Parathyroid adenoma (tissue), 2 donors: ENCODE measurements around the gene CUX1.

ENCODE experiments used
- H2AFZ ChIP-seq: fragments of 300-600 bp; sonication (generic); one replicate; pipeline ENCODE4 v1.7.0; 2017; ENCODE audit warnings: antibody characterized with exemption, mild to moderate bottlenecking
- H3K27ac ChIP-seq: fragments of 300-600 bp; sonication (generic); one replicate; pipeline ENCODE4 v1.7.0; 2017
- H3K27me3 ChIP-seq: fragments of 300-600 bp; sonication (generic); one replicate; pipeline ENCODE4 v1.7.0; 2017; ENCODE audit warnings: low read length; ENCODE audit not compliant: control insufficient read depth, insufficient read depth
- H3K36me3 ChIP-seq: fragments of 300-600 bp; sonication (generic); one replicate; pipeline ENCODE4 v1.7.0; 2017; ENCODE audit warnings: low read length; ENCODE audit not compliant: control insufficient read depth, insufficient read depth
- H3K4me1 ChIP-seq: fragments of 300-600 bp; sonication (generic); one replicate; pipeline ENCODE4 v1.7.0; 2017; ENCODE audit warnings: control low read depth
- H3K4me2 ChIP-seq: fragments of 300-600 bp; sonication (generic); one replicate; pipeline ENCODE4 v1.7.0; 2017; ENCODE audit warnings: low read length
- H3K4me3 ChIP-seq: fragments of 300-600 bp; sonication (generic); one replicate; pipeline ENCODE4 v1.7.0; 2017; ENCODE audit warnings: low read depth, low read length
- H3K79me2 ChIP-seq: fragments of 300-600 bp; sonication (generic); one replicate; pipeline ENCODE4 v1.7.0; 2017; ENCODE audit warnings: control low read depth
- H3K9ac ChIP-seq: fragments of 300-600 bp; sonication (generic); one replicate; pipeline ENCODE4 v1.7.0; 2017; ENCODE audit warnings: mild to moderate bottlenecking
- H3K9me3 ChIP-seq: fragments of 300-600 bp; sonication (generic); one replicate; pipeline ENCODE4 v1.7.0; 2017; ENCODE audit warnings: low read length; ENCODE audit not compliant: control insufficient read depth
- CTCF ChIP-seq: fragments of 300-600 bp; sonication (generic); IDR thresholded peaks from one replicate; pipeline ENCODE4 v1.7.0; 2017; ENCODE audit warnings: antibody characterized with exemption, mild to moderate bottlenecking
- donor health status: primary hyperparathyroidism.

Gene CUX1

GRCh38 chr7:102120666-102121195 lies 303.3 kb downstream of the CUX1 start:
- Histone ChIP-seq H3K4me1 (no peaks in the 10 kb centered on the region), H3K4me2 (no peak overlapping the region), H3K4me3 (no peak overlapping the region), H3K9me3 (no peaks in the 10 kb centered on the region), H3K79me2 (no peaks in the 10 kb centered on the region), H3K9ac (no peak overlapping the region), H3K27ac (no peak overlapping the region), H3K27me3 (no peaks in the 10 kb centered on the region), H3K36me3 (no peaks in the 10 kb centered on the region), H2AFZ (no peak overlapping the region)
- no peak for TF ChIP-seq CTCF

- Histone ChIP-seq H2AFZ (no peak overlapping the region), H3K4me3 (no peak overlapping the region), H3K4me2 (no peak overlapping the region), H3K79me2 (no peaks in the 10 kb centered on the region), H3K9ac (no peak overlapping the region), H3K4me1 (no peaks in the 10 kb centered on the region), H3K27ac (no peak overlapping the region), H3K27me3 (no peaks in the 10 kb centered on the region), H3K9me3 (no peaks in the 10 kb centered on the region), H3K36me3 (no peaks in the 10 kb centered on the region)
- TF ChIP-seq CTCF = no peak
Measured at GRCh38 chr7:102122026-102122425, 304.6 kb downstream of the CUX1 start.

DNA sequence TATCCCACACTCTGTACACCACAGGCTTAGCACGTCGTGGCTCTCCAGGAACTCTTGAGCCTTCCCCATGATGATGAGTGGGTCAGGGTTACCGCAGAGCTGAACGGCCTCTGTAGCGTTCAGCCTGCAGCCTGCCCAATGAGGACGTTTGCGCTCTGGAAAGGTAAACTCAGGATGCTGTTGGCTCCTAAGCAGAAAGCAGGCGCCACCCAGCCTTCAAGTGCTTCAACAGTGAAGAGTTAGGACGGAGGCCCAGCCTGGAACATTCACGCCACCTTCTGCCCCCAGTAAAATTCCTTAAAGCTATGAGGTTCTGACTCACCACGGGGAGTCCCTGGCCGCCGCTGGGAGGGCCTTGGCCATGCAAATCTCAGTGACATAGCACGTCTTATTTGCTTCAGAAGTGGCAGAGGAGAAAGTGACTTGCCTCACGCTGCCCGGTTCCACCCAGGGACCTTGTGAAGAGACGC lies 307.7 kb downstream of the CUX1 start:
- H3K4me2 ChIP-seq = no peak overlapping the region
- H3K27me3 ChIP-seq = no peaks in the 10 kb centered on the region
- no peak for TF ChIP-seq CTCF
- H3K9me3 ChIP-seq = no peaks in the 10 kb centered on the region
- no peak overlapping the region for H3K27ac ChIP-seq
- H3K36me3 ChIP-seq = no peaks in the 10 kb centered on the region
- H3K9ac ChIP-seq = no peak overlapping the region
- H3K4me1 ChIP-seq = peaks cover 8% of the 10 kb centered on the region
- no peak overlapping the region for H3K4me3 ChIP-seq
- no peaks in the 10 kb centered on the region for H3K79me2 ChIP-seq
- no peak overlapping the region for H2AFZ ChIP-seq

- no peaks in the 10 kb centered on the region for H3K27me3 ChIP-seq
- H3K4me3 ChIP-seq = no peak overlapping the region
- no peaks in the 10 kb centered on the region for H3K79me2 ChIP-seq
- H3K4me1 ChIP-seq = peaks cover 8% of the 10 kb centered on the region
- no peak overlapping the region for H3K4me2 ChIP-seq
- TF ChIP-seq CTCF = no peak
- H2AFZ ChIP-seq = no peak overlapping the region
- no peak overlapping the region for H3K9ac ChIP-seq
- H3K36me3 ChIP-seq = no peaks in the 10 kb centered on the region
- no peaks in the 10 kb centered on the region for H3K9me3 ChIP-seq
- no peak overlapping the region for H3K27ac ChIP-seq
Measured at GRCh38 chr7:102128303-102128702, 310.9 kb downstream of the CUX1 start.

GRCh38 chr7:102129636-102130370 lies 312.4 kb downstream of the CUX1 start:
- H3K36me3 ChIP-seq = no peaks in the 10 kb centered on the region
- H3K79me2 ChIP-seq = no peaks in the 10 kb centered on the region
- H3K4me2 ChIP-seq = no peak overlapping the region
- peaks cover 8% of the 10 kb centered on the region for H3K4me1 ChIP-seq
- H3K27me3 ChIP-seq = no peaks in the 10 kb centered on the region
- no peak overlapping the region for H2AFZ ChIP-seq
- H3K9me3 ChIP-seq = no peaks in the 10 kb centered on the region
- no peak overlapping the region for H3K9ac ChIP-seq
- H3K27ac ChIP-seq = no peak overlapping the region
- H3K4me3 ChIP-seq = no peak overlapping the region
- no peak for TF ChIP-seq CTCF
